ENCODE data around the gene WDR18.
A peak's percentile ranks its signal among the peaks of the same experiment; 100 is the strongest.
"Not testable (repeated sequence)": the region's sequence is repeated elsewhere in the genome, so short reads cannot be mapped to it uniquely, and the experiment has no call there.

Gene WDR18

DNA sequence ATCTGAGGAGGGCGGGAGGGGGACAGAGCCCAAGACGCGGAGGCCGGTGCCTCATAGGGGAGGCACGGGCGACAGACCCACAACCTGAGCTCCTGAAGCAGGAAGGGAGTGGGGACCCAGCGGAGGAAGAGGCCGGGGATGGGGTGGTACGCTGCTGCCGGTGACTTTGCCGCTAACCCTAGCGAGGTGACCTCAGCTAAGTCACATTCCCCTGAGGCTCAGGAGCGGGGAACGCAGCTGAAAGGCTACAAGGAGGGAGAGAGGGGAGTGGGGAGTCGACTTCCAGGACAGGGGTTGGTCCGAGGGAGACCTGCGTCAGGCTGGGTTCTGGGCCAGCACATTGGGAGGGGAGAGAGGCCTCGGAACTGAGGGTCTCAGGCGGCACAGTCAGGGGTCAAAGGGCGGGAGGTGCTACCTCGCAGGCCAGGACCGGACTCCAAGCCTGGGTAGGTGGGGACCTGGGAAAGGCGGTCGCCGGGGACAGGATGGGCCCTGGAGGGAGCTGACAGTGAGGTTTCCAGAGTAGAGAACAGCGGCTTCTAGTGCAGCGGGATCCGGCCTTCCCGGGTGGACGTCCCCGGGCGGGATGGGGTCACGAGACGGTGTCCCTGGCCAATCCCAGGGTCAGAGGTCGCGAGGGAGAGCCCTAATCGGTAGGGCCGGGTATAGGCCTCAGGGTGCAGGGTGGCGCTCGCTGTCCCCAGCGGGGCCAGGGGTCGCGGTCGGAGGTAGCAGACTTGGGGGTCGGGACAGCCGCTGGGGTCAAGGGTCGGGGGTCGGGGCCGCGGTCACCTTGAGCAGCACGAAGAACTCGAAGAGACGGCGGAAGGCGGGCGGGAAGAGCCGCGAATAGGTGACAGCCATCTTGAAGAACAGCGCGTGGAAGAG, 36.1 kb downstream of the WDR18 start:
- no peak for DNase-seq (ENCODE audit: low spot score)

- DNase-seq (ENCODE audit: low spot score), result peak; percentile 97
Observed at GRCh38 chr19:1020868-1021425, 36.8 kb downstream of the WDR18 start, which contains the start of gene TMEM259. Gene TMEM259 (minus strand): TSS chr19:1021123. CDS start chr19:1020996, 127 bp downstream.

DNA sequence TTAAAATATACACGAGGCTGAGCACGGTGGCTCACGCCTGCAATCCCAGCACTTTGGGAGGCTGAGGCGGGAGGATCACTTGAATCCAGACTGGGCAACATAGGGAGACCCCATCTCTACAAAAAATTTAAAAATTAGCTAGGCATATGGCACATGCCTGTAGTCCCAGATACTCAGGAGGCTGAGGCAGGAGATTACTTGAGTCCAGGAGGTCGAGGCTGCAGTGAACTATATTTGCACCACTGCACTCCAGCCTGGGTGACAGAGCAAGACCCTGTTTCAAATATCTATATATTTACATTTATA, 39.7 kb downstream of the WDR18 start:
- DNase-seq (ENCODE audit: low spot score), result not testable (repeated sequence)

GRCh38 chr19:1025080-1025479, 40.9 kb downstream of the WDR18 start:
- DNase-seq (ENCODE audit: low spot score), result not testable (repeated sequence)

GRCh38 chr19:1025960-1026782, 42.0 kb downstream of the WDR18 start, which contains the start of gene CNN2:
Gene CNN2 (plus strand): TSS chr19:1026608. CDS start chr19:1026662, 54 bp downstream.
- DNase-seq (ENCODE audit: low spot score), result peak; percentile 66

DNA sequence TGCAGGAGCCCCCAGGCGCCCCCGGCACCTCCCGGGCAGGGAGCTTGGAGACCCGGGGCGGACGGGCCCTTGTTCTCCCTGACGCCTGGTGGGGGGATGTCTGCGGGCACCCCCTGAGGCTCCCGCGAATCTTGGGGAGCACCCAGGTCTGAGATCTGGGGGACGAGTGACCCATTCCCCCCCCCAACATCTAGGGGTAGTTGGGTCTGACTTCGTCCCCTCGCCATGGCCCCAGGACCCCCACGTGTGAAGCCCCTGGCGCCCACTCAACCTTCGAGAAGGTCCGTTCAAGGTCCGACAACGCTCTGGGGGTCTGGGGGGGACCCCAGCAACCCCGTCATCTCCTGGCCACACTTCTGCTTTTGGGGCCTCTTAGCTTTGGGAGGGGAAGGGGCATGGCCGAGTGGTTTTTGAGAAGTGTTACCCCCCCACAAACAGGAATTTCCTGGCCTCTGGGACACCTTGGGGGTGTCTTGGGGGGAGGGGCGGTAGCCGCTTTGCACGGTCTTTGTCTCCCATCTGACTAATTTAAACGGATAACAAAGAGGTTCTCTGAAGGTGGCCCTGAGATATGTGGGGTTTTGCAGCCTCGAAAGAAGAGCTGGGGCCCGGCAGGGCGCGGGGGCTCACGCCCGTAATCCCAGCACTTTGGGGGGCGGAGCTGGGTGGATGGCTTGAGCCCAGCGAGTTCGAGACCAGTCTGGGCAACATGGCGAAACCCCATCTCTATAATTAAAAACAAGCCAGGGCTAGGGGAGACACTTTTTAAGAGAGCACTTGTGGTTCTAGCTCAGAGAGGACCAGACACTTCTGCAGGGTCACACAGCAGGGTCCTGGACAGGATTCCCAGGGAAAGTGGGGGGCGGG, 42.9 kb downstream of the WDR18 start:
- DNase-seq (ENCODE audit: low spot score), result no peak

- DNase-seq (ENCODE audit: low spot score), result no peak
Observed at GRCh38 chr19:1027650-1028061, 43.5 kb downstream of the WDR18 start.

DNA sequence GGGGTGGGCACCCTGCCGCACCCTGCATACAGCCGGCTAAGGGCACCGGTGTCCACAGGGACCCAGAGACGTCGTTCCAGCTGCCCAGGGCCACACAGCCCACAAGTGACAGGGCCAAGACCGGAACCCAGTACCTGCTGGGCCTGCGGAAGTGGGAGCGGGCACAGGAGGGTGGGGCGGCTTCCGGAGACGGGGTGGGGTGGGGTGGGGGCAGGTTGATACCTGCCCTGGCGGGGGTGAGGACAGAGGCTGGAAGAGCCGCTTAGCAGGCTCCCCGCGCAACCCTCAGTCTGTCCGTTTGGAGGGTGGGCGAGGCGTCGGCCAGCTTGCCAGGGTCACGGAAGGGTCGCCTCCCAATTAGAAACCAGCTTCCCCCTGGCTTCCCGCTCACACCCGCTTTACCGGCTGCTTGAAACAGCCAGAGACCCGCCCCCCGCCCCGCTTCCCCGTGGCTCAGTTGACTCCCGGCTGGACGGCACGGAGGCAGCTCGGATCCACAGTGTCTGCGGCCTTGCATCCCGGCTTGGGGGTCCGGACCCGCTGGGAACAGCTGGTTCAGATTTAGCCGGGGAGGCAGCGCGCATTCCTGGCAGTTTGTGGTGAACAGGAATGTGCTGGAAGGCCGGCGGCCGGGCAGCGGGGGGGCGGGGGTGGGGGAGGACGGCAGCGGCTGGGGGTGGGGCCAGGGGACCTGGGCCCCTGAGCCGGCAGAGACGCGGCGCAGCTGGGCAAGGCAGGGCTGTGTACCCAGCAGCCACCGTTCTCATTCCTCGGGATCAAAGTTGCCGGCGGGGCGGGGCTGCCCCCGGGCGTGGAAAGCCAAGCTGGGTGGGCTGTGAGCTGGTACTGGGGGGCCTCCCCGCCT, 44.1 kb downstream of the WDR18 start:
- DNase-seq (ENCODE audit: low spot score), result no peak

DNA sequence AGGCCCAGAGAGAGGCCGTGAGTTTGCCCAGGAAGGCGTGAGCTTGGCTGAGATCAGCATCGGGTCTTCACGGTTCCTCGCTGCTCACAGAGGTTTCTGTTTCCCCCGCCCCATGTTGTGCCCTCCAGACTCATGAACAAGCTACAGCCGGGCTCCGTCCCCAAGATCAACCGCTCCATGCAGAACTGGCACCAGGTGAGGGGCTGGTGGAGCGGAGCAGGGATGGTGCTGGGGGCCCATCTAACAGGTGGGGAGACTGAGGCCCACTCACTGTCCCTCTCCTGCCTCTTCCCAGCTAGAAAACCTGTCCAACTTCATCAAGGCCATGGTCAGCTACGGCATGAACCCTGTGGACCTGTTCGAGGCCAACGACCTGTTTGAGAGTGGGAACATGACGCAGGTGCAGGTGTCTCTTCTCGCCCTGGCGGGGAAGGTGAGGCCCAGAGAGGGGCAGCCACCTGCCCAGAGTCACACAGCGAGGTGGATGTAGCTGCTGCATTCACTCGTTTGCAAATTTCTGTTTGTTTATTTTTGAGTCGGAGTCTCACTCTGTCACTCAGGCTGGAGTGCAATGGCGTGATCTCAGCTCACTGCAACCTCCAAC, 48.2 kb downstream of the WDR18 start:
- no peak for DNase-seq (ENCODE audit: low spot score)

- DNase-seq (ENCODE audit: low spot score), result no peak
Observed at GRCh38 chr19:1035998-1036621, 52.0 kb downstream of the WDR18 start.

DNA sequence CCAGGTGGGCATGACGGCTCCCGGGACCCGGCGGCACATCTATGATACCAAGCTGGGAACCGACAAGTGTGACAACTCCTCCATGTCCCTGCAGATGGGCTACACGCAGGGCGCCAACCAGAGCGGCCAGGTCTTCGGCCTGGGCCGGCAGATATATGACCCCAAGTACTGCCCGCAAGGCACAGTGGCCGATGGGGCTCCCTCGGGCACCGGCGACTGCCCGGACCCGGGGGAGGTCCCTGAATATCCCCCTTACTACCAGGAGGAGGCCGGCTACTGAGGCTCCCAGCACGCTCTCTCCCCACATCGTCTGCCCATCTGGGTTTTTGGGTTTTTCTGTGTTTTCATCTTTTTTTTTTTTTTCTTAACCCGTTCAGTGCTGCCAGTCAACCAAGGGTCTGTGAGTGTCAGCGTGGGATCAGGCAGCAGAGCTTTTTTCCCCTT, 53.5 kb downstream of the WDR18 start:
- DNase-seq (ENCODE audit: low spot score), result no peak

- DNase-seq (ENCODE audit: low spot score), result peak; percentile 41
Observed at GRCh38 chr19:1038978-1039645, 55.0 kb downstream of the WDR18 start.

- peak; percentile 98 for DNase-seq (ENCODE audit: low spot score)
Observed at GRCh38 chr19:1039646-1040475, 55.7 kb downstream of the WDR18 start, which contains the start of gene ABCA7. Gene ABCA7 (plus strand): TSS chr19:1040107. CDS start chr19:1041362, 1,255 bp downstream.

GRCh38 chr19:1040476-1041271, 56.5 kb downstream of the WDR18 start:
- peak; percentile 96 for DNase-seq (ENCODE audit: low spot score)

- no peak for DNase-seq (ENCODE audit: low spot score)
Observed at GRCh38 chr19:1041272-1041834, 57.2 kb downstream of the WDR18 start.

DNA sequence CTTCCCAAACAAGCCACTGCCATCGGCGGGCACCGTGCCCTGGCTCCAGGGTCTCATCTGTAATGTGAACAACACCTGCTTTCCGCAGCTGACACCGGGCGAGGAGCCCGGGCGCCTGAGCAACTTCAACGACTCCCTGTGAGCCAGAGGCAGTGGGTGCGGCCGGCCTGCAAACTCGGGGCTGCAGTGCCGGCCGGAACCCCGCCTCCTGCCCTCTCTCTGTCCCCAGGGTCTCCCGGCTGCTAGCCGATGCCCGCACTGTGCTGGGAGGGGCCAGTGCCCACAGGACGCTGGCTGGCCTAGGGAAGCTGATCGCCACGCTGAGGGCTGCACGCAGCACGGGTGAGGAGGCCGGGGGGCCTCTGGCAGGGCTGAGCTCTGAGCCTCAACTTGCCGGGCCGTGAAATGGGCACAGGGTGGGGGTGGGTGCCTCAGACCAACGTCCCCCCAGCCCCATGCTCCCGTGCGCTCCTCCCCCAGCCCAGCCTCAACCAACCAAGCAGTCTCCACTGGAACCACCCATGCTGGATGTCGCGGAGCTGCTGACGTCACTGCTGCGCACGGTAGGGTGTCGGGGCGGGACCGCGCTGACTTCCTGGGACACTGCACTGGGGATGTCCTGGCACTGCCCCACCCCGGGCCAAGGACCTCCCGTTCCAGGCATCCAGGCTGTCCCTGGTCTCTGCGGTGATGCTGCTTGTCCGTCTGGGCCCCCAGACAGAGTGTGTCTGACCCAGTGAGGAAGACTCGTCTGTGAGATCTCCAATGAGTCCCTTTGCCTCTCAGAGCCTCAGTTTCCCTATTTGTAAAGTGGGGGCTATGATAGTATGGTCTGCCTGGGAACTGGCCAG, 57.9 kb downstream of the WDR18 start:
- DNase-seq (ENCODE audit: low spot score), result no peak
